ENCODE data around the gene GLI3.

Gene GLI3

GRCh38 chr7:42071372-42072261 is 165.4 kb downstream of the GLI3 start:
- DNase-seq: no peak

- DNase-seq: no peak
Observed at GRCh38 chr7:42070068-42070467, 166.9 kb downstream of the GLI3 start.

- no peak for DNase-seq
Observed at GRCh38 chr7:42069590-42069989, 167.4 kb downstream of the GLI3 start.

- no peak for DNase-seq
Observed at GRCh38 chr7:42068554-42069280, 168.3 kb downstream of the GLI3 start.

- DNase-seq: no peak
Observed at GRCh38 chr7:42065942-42066341, 171.1 kb downstream of the GLI3 start.

- DNase-seq: no peak
Observed at GRCh38 chr7:42065015-42065414, 172.0 kb downstream of the GLI3 start.

GRCh38 chr7:42064534-42064933 is 172.5 kb downstream of the GLI3 start:
- no peak for DNase-seq

GRCh38 chr7:42059275-42059674 is 177.7 kb downstream of the GLI3 start:
- no peak for DNase-seq

GRCh38 chr7:42057331-42057730 is 179.7 kb downstream of the GLI3 start:
- no peak for DNase-seq

GRCh38 chr7:42055171-42055570 is 181.8 kb downstream of the GLI3 start:
- DNase-seq: no peak

- no peak for DNase-seq
Observed at GRCh38 chr7:42053834-42054233, 183.2 kb downstream of the GLI3 start.

GRCh38 chr7:42049761-42050160 is 187.2 kb downstream of the GLI3 start:
- DNase-seq: no peak

GRCh38 chr7:42046483-42046882 is 190.5 kb downstream of the GLI3 start:
- no peak for DNase-seq

GRCh38 chr7:42045961-42046360 is 191.0 kb downstream of the GLI3 start:
- no peak for DNase-seq

GRCh38 chr7:42039921-42040320 is 197.1 kb downstream of the GLI3 start:
- DNase-seq: no peak

- no peak for DNase-seq
Observed at GRCh38 chr7:42035210-42035609, 201.8 kb downstream of the GLI3 start.

- no peak for DNase-seq
Observed at GRCh38 chr7:42033480-42033879, 203.5 kb downstream of the GLI3 start.

GRCh38 chr7:42029405-42029804 is 207.6 kb downstream of the GLI3 start:
- no peak for DNase-seq

- no peak for DNase-seq
Observed at GRCh38 chr7:42027521-42027920, 209.5 kb downstream of the GLI3 start.

GRCh38 chr7:42026622-42027197 is 210.3 kb downstream of the GLI3 start:
- DNase-seq: no peak

GRCh38 chr7:42025635-42026375 is 211.2 kb downstream of the GLI3 start:
- DNase-seq: no peak

- DNase-seq: no peak
Observed at GRCh38 chr7:42024537-42024936, 212.5 kb downstream of the GLI3 start.

GRCh38 chr7:42023262-42023661 is 213.7 kb downstream of the GLI3 start:
- no peak for DNase-seq
